ENCODE results near the gene MUC4. TPM values are rescaled to one million over a fixed set of nuclear protein-coding genes. Genes with fewer than 3 reads are reported as not detected.

Gene MUC4
- polyA plus RNA-seq, 1 experiment: not detected

GRCh38 chr3:195822131-195822696 is 10.5 kb upstream of the MUC4 start:
- H3K4me3 ChIP-seq (ENCODE audit: low read depth, low read length): no peak overlapping the region
- POLR2A ChIA-PET: no interaction called here
- H3K27me3 ChIP-seq (ENCODE audit: control insufficient read depth, insufficient read depth, low read length): peaks cover 6% of the 10 kb centered on the region; the same call in 1 of the 2 replicates
- TF ChIP-seq CTCF (IDR thresholded peaks at IDR 0.05; ENCODE audit: insufficient read depth, low read depth, low read length): no peak
- no peak for DNase-seq (ENCODE audit: low read depth)
- CTCF ChIA-PET: interaction anchor here (0.6 to 1.0 kb wide), 2 partner anchors 48 to 72 kb away, joined by 3 read pairs; no protein-coding TSS in a partner anchor
- H3K36me3 ChIP-seq (ENCODE audit: control insufficient read depth, insufficient read depth, low read length): no peaks in the 10 kb centered on the region

DNA sequence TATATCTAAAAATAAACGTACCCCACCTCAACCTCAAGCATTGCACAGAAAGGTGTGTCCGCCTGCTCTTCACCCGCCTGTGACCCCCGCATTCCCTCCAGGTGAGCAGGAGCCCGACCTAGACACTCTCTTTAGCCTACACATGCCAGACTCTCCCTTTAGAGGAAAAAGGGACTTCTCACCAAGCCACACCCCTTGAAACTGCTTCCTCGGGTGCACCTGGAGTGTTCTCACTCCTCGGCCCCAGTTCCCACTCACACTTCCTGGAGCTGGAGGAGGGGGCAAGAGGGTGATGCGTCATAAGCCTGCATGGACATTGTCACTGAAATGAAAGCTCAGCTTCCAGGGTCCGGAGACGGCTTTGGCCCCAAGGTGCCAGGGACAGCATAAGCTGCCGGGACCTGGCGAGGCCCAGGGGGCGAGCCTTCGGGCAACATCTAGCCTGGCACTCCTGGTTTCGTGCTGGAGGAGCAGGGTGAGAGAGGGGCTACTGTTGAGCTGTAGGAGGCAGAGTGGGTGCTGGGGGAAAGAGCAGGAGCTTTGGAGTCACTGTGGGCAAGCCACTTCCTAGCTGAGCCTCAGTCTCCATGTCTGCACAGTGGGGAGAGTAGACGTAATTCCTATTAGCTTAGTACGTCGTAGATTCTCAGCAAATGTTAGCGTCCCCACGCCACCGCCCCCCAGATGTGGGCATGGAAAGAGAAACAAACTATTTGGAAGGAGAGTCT is 9.8 kb upstream of the MUC4 start:
- DNase-seq (ENCODE audit: low read depth): no peak
- ChIA-PET CTCF (interaction anchor here (0.6 to 1.0 kb wide), 2 partner anchors 48 to 73 kb away, joined by 3 read pairs; no protein-coding TSS in a partner anchor), POLR2A (no interaction called here)
- Histone ChIP-seq H3K4me3 (ENCODE audit: low read depth, low read length) (no peak overlapping the region), H3K36me3 (ENCODE audit: control insufficient read depth, insufficient read depth, low read length) (no peaks in the 10 kb centered on the region), H3K27me3 (ENCODE audit: control insufficient read depth, insufficient read depth, low read length) (peaks cover 6% of the 10 kb centered on the region; the same call in 1 of the 2 replicates)
- no peak for TF ChIP-seq CTCF (IDR thresholded peaks at IDR 0.05; ENCODE audit: insufficient read depth, low read depth, low read length)

GRCh38 chr3:195820901-195821300 is 9.2 kb upstream of the MUC4 start:
- ChIA-PET POLR2A (no interaction called here), CTCF (no interaction called here)
- DNase-seq (ENCODE audit: low read depth): no peak
- no peaks in the 10 kb centered on the region for H3K36me3 ChIP-seq (ENCODE audit: control insufficient read depth, insufficient read depth, low read length)
- H3K4me3 ChIP-seq (ENCODE audit: low read depth, low read length): no peak overlapping the region
- H3K27me3 ChIP-seq (ENCODE audit: control insufficient read depth, insufficient read depth, low read length): peaks cover 6% of the 10 kb centered on the region; the same call in 1 of the 2 replicates
- TF ChIP-seq CTCF (IDR thresholded peaks at IDR 0.05; ENCODE audit: insufficient read depth, low read depth, low read length): no peak

DNA sequence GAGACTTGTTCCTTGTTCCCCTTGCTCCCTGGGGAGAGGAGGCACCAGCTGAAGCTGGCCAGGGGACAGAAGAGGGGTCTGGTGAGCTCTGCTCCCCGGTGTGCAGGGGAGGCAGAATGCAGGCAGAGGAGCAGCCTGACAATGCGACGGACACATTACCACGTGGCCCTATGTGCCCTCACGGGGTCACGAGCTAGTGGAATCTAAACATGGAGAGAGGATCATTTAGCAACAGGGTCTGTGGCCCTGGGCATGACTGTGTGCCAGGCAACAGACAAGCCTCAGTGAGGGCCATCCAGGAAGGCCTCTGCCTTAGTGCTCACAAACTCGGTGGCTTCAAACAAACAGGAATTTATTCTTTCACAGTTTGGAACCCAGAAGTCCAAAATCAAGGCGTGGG is 8.5 kb upstream of the MUC4 start:
- ChIA-PET POLR2A (no interaction called here), CTCF (no interaction called here)
- TF ChIP-seq CTCF (IDR thresholded peaks at IDR 0.05; ENCODE audit: insufficient read depth, low read depth, low read length): no peak

DNA sequence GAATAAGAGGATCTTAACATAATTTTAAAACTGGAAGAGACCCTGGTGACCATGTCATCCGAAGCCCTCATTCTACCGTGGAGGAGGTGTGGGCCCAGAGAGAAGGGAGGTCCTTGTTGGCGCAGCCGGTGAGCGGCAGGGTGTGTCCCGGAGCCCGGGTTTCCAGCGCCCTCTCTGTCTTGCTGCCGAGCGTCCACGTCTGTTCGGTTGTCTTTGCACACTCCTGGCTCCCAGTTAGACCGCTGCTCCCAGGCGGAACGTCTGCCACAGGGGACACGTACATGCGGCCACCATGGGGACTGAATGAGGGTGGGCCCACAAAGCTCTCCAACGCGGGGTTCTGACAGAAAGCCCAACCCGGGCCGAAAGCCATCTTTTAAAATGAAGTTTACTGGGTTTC is 6.6 kb upstream of the MUC4 start:
- Histone ChIP-seq H3K27me3 (ENCODE audit: control insufficient read depth, insufficient read depth, low read length) (peaks cover 4% of the 10 kb centered on the region; the same call in 1 of the 2 replicates), H3K4me3 (ENCODE audit: low read depth, low read length) (no peak overlapping the region), H3K36me3 (ENCODE audit: control insufficient read depth, insufficient read depth, low read length) (no peaks in the 10 kb centered on the region)
- ChIA-PET POLR2A (no interaction called here), CTCF (interaction anchor here (1.3 kb wide), 1 partner anchor 9 kb away, joined by 3 read pairs; no protein-coding TSS in a partner anchor)
- DNase-seq (ENCODE audit: low read depth): no peak
- no peak for TF ChIP-seq CTCF (IDR thresholded peaks at IDR 0.05; ENCODE audit: insufficient read depth, low read depth, low read length)

More for the DNA sequence above, 8.5 kb upstream of the MUC4 start:
- no peak for DNase-seq (ENCODE audit: low read depth)
- Histone ChIP-seq H3K36me3 (ENCODE audit: control insufficient read depth, insufficient read depth, low read length) (no peaks in the 10 kb centered on the region), H3K27me3 (ENCODE audit: control insufficient read depth, insufficient read depth, low read length) (peaks cover 6% of the 10 kb centered on the region; the same call in 1 of the 2 replicates), H3K4me3 (ENCODE audit: low read depth, low read length) (no peak overlapping the region)

Measured in BJ (cell line).